Measurements from ENCODE around the gene CTDP1.

- TF ChIP-seq CTCF (tag by site-specific recombination; IDR thresholded peaks at IDR 0.05) (no peak), ZNF114 (tag by site-specific recombination; IDR thresholded peaks at IDR 0.05) (no peak), ZNF214 (tag by site-specific recombination; IDR thresholded peaks at IDR 0.05; ENCODE audit: borderline replicate concordance) (no peak), HOXC10 (CRISPR knock-in tag; IDR thresholded peaks at IDR 0.05) (no peak), ZNF558 (tag by site-specific recombination; IDR thresholded peaks at IDR 0.05) (no peak), ZSCAN30 (tag by site-specific recombination; IDR thresholded peaks at IDR 0.05) (no peak), SP3 (tag by site-specific recombination; IDR thresholded peaks at IDR 0.05) (no peak), ZBTB17 (tag by site-specific recombination; IDR thresholded peaks at IDR 0.05) (no peak), ZNF324 (tag by site-specific recombination; IDR thresholded peaks at IDR 0.05) (no peak), ZBTB21 (tag by site-specific recombination; IDR thresholded peaks at IDR 0.05) (no peak), ZNF274 (IDR thresholded peaks at IDR 0.05; ENCODE audit: low read length) (no peak), ZNF274 (tag by site-specific recombination; IDR thresholded peaks at IDR 0.05; ENCODE audit: borderline replicate concordance) (no peak), ZNF280D (tag by site-specific recombination; IDR thresholded peaks at IDR 0.05) (no peak)
These were observed 27.6 kb downstream of the CTDP1 start for GRCh38 chr18:79707239-79707638.

Measured in HEK293 (cell line).